Activated T-helper 1 cell treated with anti-CD3 and anti-CD28 coated beads, Interleukin-2, amount 50 U/mL, for 16 hours (primary cell): ENCODE results near the gene ESYT2.

ENCODE experiments used
- DNase-seq, 2 donors: peaks; one replicate each; pipeline ENCODE4 v3.0.0-alpha.2; 2020; ENCODE audit warnings: low read depth in 1 of 2, low spot score in 1 of 2

ESYT2 gene

DNA sequence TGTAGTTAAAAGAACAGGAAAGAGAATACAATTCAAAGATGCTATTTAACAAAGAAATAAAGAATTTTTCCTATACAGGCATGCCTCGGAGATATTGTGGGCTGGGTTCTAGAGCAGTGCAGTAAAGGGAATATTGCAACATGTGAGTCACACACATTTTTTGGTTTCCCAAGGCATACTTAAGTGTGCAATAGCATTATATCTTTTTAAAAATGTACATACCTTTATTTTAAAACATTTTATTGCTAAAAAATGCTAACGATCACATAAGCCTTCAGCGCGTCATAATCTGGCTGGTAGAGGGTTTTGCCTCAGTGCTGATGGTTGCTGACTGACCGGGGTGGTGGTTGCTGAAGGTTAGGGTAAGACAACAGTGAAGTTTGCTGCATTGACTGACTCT, 54.4 kb downstream of the ESYT2 start:
- no peak for DNase-seq

- no peak for DNase-seq
Observed at GRCh38 chr7:158772916-158773315, 56.4 kb downstream of the ESYT2 start.

DNA sequence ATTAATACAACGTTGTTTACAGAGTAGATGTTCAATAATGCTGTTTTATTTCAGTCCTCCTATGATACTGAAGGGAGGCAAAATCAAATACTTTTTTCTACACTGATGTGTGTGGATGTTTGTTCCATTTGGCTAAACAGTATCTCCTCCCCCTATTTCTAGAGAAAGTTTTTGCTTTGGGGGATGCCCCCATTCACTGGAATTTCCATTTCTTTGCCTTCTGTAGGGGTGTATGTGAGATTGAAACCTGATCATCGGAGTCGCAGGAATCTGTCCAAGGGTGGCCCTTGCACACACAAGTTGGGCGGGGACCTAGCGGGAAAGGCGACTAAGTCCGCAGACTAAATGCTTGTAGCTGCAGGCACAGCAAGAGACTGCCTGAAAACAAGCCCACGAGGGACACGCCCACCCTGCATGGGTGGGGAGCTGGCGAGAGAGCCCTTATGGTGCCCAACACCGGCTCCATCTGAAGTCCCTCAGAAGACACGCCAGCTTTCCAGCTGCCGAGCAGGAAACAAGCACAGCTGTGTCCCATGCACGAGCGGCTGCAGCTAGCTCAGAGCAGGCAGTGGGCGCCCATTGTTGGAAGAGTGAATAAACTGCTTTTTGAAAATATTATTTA, 58.0 kb downstream of the ESYT2 start:
- no peak for DNase-seq

DNA sequence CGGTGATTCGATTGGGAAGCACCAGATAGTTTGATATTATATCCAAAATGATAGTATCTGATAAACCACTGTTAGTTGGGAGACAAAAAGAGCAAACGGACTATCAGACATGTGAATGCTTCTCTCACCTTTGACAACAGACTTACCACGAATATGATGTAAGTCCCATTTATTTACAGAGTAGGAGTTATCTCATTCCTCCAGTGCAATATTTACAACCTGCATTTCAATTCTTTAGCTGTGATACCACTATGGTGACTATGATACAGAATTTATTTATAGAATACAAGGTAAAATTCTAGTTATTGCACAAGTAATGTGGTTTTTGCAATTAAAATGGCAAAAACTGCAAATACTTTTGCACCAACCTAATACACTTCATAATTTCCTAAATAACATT, 61.6 kb downstream of the ESYT2 start:
- DNase-seq: no peak

DNA sequence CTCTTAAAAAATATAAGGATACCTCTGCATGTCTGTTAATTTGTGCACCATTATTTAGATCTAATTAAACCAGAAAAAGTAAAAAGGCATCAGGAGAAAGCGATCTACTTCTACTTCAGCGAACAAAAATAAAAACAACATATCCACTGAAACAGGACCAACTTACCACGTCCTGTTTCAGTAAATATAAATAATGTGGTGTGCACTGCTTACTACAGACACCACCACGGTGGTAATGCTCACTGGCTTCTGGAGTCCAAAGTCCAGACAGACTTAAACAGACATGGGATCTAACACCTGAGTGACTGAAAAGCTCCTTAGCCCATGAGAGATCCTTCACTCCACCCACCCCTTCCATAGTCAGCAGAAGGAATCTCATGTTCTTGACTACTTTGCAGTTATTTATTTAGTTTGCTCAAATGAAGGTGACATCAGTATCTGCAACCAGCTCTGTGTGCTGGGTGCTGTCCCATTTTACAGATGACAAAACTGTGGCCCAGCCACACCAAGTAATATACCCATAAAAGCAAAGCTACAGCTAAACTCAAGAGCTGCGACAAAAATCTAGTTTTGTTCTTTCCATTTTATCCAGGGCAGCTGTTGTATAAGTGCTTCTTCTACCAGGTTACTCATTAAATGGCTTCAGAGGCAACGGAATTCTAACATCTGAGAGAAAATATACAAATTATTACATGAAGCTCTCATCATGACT, 62.6 kb downstream of the ESYT2 start:
- no peak for DNase-seq

GRCh38 chr7:158765020-158765419, 64.3 kb downstream of the ESYT2 start:
- no peak for DNase-seq

- DNase-seq: no peak
Observed at GRCh38 chr7:158763454-158764033, 65.8 kb downstream of the ESYT2 start.

- DNase-seq: no peak
Observed at GRCh38 chr7:158761945-158762344, 67.4 kb downstream of the ESYT2 start.

GRCh38 chr7:158760936-158761335, 68.4 kb downstream of the ESYT2 start:
- DNase-seq: no peak

DNA sequence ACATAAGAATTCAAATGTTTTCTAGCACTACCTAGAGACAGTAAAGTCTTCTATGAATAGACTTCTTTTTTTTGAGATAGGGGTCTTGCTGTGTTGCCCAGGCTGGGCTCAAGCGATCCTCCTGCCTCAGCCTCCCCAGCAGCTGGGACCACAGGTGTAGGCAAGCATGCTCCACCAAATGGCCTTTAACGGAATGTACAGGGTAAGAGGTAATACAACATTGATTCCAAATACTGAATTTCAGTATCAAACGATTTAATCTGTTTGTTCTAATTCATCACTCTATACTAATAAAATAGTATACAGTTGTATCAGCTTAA, 68.9 kb downstream of the ESYT2 start:
- no peak for DNase-seq

GRCh38 chr7:158759749-158760444, 69.4 kb downstream of the ESYT2 start:
- DNase-seq: no peak

DNA sequence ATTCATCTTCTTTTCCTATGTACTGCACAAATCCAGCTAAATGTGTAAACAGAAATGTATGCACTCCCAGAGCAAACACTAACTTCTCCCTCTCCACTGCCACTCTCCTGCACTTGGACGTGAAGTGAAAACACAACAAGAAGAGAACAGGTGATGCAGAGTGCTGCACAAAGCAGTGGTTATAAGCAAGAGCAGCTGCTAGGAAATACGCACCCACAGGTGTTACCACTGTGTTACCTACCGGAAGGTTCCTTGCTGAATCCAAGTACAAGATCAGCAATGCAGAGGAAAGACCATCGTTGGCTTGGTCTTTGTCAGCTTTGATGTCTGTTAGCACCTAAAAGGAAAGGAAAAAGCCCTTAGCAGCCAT, 70.1 kb downstream of the ESYT2 start:
- DNase-seq: no peak

- no peak for DNase-seq
Observed at GRCh38 chr7:158758586-158759244, 70.6 kb downstream of the ESYT2 start.

GRCh38 chr7:158757404-158757989, 71.8 kb downstream of the ESYT2 start:
- no peak for DNase-seq

GRCh38 chr7:158754746-158755444, 74.4 kb downstream of the ESYT2 start:
- no peak for DNase-seq

DNA sequence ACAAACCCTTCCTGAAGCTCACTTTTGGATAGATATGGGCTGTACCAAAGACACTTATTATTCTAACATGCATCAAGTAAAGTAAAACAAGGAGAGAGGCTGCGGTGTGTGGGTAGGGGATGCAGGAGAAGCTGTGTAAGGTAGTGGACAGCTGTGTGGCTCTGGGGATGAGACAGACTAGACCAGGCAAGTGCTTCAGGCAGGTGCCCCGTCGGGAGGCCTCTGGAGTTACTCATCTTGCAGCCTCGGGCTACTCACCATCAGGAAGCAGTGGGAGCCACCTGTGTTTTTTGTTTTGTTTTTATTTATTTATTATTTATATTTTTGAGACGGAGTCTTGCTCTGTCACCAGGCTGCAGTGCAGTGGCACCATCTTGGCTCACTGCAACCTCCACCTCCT, 75.4 kb downstream of the ESYT2 start:
- no peak for DNase-seq

DNA sequence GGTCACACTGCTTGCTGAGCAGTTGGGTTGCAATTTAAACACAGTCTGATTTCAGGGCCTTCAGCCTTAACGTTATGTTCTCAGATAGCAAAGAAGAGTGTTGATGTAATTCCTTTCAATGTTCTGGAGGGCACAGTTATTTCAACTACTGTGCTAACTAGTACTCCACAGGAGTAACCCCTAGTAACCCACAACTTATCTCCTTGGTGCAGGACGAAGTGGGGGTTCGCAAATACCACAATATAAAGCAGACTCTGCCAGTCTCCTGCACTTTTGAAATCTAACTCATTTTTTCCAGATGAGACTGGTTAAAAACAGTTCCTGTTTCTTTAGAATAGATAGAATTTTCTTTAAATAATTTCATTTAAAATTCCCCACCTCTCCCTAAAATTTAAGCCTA, 77.6 kb downstream of the ESYT2 start:
- DNase-seq: no peak

GRCh38 chr7:158751199-158751598, 78.1 kb downstream of the ESYT2 start:
- DNase-seq: no peak

DNA sequence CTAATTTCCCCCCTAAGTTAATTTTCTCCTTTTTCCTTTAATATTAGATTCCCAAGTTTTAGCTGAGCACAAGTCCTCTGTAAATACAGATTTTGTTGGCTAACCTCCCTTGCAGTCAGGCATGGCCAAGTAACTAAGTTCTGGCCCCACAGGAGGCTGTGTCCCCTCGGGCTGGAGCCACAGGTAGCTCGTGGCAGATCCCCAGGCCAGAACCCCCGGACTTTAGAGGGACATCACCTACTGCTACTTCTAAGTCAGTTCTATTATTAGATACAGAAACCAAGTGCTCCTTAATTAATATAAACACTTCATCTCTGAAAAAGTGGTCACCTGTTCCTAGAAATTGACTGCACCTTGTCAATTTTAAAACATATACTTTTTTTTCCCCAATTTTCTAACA, 78.6 kb downstream of the ESYT2 start:
- DNase-seq: no peak

DNA sequence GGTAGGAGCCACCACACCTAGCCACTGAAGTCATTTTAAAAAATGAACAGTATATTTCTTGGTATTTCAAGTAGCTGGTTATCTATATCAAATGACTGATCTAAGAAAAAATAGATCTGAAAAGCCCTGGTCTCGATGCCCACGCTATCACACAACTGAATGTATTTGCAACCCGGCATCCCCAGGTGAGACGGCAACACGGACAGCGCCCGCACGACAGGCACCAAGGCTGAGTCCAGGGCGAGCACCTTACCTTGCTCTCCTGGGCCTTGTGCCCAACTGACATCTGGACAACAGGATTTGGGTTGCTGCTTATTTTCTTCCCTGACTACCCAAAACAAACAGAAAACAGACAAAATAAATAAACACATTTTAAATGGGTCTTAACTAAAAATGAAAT, 79.9 kb downstream of the ESYT2 start:
- DNase-seq: no peak

GRCh38 chr7:158748335-158748734, 81.0 kb downstream of the ESYT2 start:
- DNase-seq: no peak
